ENCODE results near the gene NAGPA. TPM values are rescaled to one million over a fixed set of nuclear protein-coding genes. Genes with fewer than 3 reads are reported as not detected.
"Not testable (repeated sequence)": the region's sequence is repeated elsewhere in the genome, so short reads cannot be mapped to it uniquely, and the experiment has no call there.

The NAGPA gene
- total and polyA plus RNA-seq, 2 experiments from 2014 or later = 10.8 to 24.6 TPM

GRCh38 chr16:5056352-5056751 is 22.6 kb upstream of the NAGPA start:
- Histone ChIP-seq H3K27ac (no peak overlapping the region), H3K4me1 (ENCODE audit: low read depth) (no peaks in the 10 kb centered on the region), H3K4me3 (no peak overlapping the region), H3K9me3 (ENCODE audit: low read depth) (no peaks in the 10 kb centered on the region), H3K36me3 (no peaks in the 10 kb centered on the region), H3K27me3 (no peaks in the 10 kb centered on the region)
- DNase-seq (ENCODE audit: low read depth in 1 of 2, low spot score in 1 of 2) = peak; percentile 42 to 57
- TF ChIP-seq CTCF (IDR thresholded peaks at IDR 0.05; ENCODE audit: low read depth, low read length) = peak; percentile 63

GRCh38 chr16:5054876-5055865 is 21.4 kb upstream of the NAGPA start:
- no peak for DNase-seq (ENCODE audit: low read depth in 1 of 2, low spot score in 1 of 2)
- H3K27me3 ChIP-seq = no peaks in the 10 kb centered on the region
- TF ChIP-seq CTCF (IDR thresholded peaks at IDR 0.05; ENCODE audit: low read depth, low read length) = no peak
- no peaks in the 10 kb centered on the region for H3K4me1 ChIP-seq (ENCODE audit: low read depth)
- no peak overlapping the region for H3K27ac ChIP-seq
- no peak overlapping the region for H3K4me3 ChIP-seq
- no peaks in the 10 kb centered on the region for H3K36me3 ChIP-seq
- H3K9me3 ChIP-seq (ENCODE audit: low read depth) = no peaks in the 10 kb centered on the region

GRCh38 chr16:5046914-5047313 is 13.2 kb upstream of the NAGPA start:
- no peaks in the 10 kb centered on the region for H3K4me1 ChIP-seq (ENCODE audit: low read depth)
- H3K4me3 ChIP-seq = no peak overlapping the region
- no peaks in the 10 kb centered on the region for H3K27me3 ChIP-seq
- H3K36me3 ChIP-seq = no peaks in the 10 kb centered on the region
- no peak for TF ChIP-seq CTCF (IDR thresholded peaks at IDR 0.05; ENCODE audit: low read depth, low read length)
- H3K9me3 ChIP-seq (ENCODE audit: low read depth) = no peaks in the 10 kb centered on the region
- H3K27ac ChIP-seq = no peak overlapping the region
- DNase-seq (ENCODE audit: low read depth in 1 of 2, low spot score in 1 of 2) = no peak

GRCh38 chr16:5045499-5046115 is 11.9 kb upstream of the NAGPA start:
- Histone ChIP-seq H3K4me1 (ENCODE audit: low read depth) (no peaks in the 10 kb centered on the region), H3K4me3 (no peak overlapping the region), H3K27me3 (no peaks in the 10 kb centered on the region), H3K27ac (no peak overlapping the region), H3K36me3 (no peaks in the 10 kb centered on the region), H3K9me3 (ENCODE audit: low read depth) (no peaks in the 10 kb centered on the region)
- TF ChIP-seq CTCF (IDR thresholded peaks at IDR 0.05; ENCODE audit: low read depth, low read length) = no peak
- DNase-seq (ENCODE audit: low read depth in 1 of 2, low spot score in 1 of 2) = no peak

- H3K4me3 ChIP-seq; H3K27me3 ChIP-seq; H3K4me1 ChIP-seq (ENCODE audit: low read depth); H3K9me3 ChIP-seq (ENCODE audit: low read depth); H3K27ac ChIP-seq; H3K36me3 ChIP-seq; DNase-seq (ENCODE audit: low read depth in 1 of 2, low spot score in 1 of 2): not testable (repeated sequence)
These were observed 10.8 kb upstream of the NAGPA start for GRCh38 chr16:5044581-5044980.

GRCh38 chr16:5044011-5044540 is 10.3 kb upstream of the NAGPA start:
- DNase-seq (ENCODE audit: low read depth in 1 of 2, low spot score in 1 of 2) = no peak
- H3K9me3 ChIP-seq (ENCODE audit: low read depth) = no peaks in the 10 kb centered on the region
- H3K36me3 ChIP-seq = no peaks in the 10 kb centered on the region
- no peaks in the 10 kb centered on the region for H3K4me1 ChIP-seq (ENCODE audit: low read depth)
- H3K4me3 ChIP-seq = no peak overlapping the region
- no peaks in the 10 kb centered on the region for H3K27me3 ChIP-seq
- H3K27ac ChIP-seq = no peak overlapping the region
- no peak for TF ChIP-seq CTCF (IDR thresholded peaks at IDR 0.05; ENCODE audit: low read depth, low read length)

Data from cardiac muscle cell (in vitro differentiated cells and primary cell).